GM19240 (cell line): ENCODE data around the gene MRPS16.

Experiments
- DNase-seq: peaks from one replicate; pipeline ENCODE4 v3.0.0; 2011; ENCODE audit warnings: low spot score; ENCODE audit not compliant: insufficient read length

Gene MRPS16

GRCh38 chr10:73244866-73245477 is 7.5 kb downstream of the MRPS16 start:
- DNase-seq: no peak

- no peak for DNase-seq
Measured at GRCh38 chr10:73239908-73240307, 12.5 kb downstream of the MRPS16 start.

DNA sequence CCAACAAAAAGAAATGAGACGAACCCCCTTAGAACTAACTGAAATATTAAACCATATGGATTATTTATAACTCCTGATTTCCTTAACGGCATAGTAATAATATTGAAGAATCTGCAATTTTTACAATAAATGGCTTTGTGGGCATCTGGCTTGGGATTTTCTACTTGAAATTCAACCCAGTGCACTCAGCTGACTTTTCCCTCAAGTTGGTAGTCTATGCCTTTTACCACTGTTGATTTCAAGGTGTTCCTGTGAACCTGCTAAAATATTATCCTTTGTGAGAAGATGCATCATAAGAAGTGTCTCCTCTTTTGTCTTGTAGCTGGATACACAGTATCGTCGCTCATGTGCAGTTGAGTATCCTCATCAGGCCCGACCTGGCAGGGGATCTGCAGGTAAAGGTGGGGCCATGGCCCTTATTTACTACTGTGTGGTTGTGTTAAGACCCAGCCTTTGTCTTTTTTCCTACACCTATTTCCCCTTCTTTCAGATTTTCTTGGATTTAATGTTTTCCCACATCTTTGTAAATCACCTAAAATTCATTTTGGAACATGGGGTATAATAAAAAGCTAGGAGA is 13.4 kb downstream of the MRPS16 start:
- DNase-seq: no peak

GRCh38 chr10:73234695-73235094 is 17.7 kb downstream of the MRPS16 start:
- DNase-seq: no peak

DNA sequence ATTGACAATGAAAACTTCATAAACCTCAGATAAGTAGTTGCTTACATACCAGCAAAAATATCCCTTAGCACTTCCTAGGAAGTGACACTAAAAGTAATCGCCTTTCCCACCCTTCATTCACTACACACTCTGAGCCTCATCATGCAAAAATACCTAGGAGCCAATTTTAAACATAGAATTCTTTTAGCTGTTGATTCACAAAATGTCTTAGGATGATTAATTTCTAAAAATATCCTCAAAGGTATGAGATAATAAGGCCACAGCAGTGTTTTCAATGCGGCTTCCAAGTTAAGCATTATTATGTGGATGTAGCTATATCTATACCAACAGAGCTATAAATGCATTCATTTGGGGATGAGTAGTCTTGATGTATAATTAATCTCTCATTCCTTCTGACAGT is 18.6 kb downstream of the MRPS16 start:
- no peak for DNase-seq

GRCh38 chr10:73232887-73233286 is 19.6 kb downstream of the MRPS16 start:
- no peak for DNase-seq

- no peak for DNase-seq
Measured at GRCh38 chr10:73229567-73229966, 22.9 kb downstream of the MRPS16 start.

DNA sequence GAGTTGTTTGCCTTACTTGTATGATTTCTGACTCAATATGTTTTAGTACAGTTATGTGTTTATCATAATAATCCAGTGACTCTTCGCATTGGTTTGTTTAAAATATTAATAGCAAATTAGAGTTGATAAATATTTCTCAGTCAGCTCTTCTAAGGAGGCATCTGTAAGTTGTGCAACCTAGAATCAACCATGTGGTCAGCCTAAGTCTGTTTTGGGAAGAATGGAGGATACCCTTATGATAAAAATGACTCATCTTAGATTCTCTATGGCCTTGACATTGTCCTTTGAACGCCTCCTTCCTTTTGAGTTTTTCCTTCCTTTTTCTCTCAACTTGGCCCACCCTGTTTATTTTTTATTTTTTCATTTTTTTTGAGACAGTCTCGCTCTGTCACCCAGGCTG is 24.2 kb downstream of the MRPS16 start:
- DNase-seq: no peak

GRCh38 chr10:73226663-73227062 is 25.8 kb downstream of the MRPS16 start:
- no peak for DNase-seq

- no peak for DNase-seq
Measured at GRCh38 chr10:73225518-73225917, 26.9 kb downstream of the MRPS16 start.

DNA sequence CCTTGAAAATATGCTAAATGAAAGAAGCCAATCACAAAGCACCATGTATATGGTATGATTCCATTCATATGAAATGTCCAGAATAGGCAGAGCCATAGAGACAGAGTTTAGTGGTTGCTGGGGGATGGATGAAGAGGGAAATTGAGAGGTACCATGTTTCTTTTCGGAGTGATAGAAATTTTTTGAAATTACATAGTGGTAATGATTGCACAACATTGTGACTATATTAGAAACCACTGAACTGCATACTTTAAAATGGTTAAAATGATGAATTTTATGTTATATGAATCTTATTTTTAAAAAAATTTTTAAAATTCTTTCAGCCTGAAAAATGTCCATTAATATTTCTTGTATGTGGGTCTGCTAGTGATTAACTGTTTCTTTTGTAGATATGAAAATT is 31.5 kb downstream of the MRPS16 start:
- no peak for DNase-seq

DNA sequence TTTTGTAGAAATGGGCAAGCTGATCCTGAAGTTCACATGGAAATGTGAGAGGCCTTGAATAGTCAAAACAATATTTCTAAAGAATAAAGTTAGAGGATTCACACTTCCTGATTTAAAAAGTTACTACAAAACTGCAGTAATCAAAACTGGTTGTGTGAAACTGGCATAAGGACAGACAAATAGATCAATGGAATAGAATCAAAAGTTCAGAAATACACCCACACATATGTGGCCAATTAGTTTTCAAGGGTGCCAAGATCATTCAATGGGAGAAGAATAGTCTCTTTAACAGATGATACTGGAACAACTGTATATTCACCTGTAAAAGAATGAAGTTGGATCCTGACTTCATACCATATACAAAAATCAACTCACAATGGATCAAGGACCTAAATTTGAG is 33.1 kb downstream of the MRPS16 start:
- no peak for DNase-seq

DNA sequence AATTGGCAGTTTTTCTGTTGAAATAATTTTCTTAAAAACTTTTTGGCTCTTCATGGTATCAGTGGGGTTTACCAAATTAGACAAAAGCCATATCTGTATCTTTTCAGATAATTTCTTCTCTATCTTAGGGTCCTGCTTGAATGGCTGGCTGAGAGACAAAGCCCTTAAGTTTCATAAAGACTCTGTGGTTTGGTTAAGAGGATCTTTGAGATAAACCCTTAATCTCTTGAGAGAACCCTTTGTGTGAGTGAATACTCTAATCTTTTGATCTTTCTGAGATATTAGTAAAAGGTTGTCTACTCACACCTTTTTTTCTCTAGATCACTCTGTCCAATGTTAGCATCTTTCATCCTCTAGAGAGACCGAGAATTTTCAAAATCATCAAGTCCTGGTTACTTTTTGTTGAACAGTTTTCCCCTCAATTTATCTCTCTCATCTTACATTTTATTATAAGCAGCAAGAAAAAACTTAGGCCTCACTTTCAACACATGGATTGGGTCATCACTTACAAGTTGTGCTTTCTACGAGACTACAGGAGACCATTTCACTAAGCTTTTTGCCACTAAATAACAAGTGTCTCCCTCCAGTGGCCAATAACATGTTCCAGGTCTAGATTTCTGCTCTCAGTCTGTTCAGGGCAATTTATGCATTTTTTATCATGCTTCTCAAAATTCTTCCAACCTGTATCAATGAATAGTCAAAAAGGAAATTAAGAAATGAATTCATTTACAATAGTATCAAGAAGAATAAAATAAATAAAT is 33.8 kb downstream of the MRPS16 start:
- no peak for DNase-seq

GRCh38 chr10:73217628-73218027 is 34.8 kb downstream of the MRPS16 start:
- DNase-seq: no peak

DNA sequence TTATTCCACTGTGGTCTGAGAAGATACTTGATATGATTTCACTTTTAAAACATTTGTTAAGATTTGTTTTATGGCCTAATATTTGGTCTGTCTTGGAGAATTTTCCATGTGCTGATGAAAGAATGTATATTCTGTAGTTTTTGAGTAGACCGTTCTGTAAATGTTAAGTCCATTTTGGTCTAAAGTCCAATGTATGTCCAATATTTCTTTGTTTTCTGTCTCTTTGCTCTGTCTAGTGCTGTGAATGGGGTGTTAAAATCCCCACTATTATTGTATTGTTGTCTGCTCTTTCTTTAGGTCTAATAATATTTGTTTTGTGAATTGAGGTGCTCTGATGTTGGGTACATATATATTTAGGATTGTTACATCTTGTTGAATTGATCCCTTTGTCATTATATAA is 36.7 kb downstream of the MRPS16 start:
- no peak for DNase-seq

DNA sequence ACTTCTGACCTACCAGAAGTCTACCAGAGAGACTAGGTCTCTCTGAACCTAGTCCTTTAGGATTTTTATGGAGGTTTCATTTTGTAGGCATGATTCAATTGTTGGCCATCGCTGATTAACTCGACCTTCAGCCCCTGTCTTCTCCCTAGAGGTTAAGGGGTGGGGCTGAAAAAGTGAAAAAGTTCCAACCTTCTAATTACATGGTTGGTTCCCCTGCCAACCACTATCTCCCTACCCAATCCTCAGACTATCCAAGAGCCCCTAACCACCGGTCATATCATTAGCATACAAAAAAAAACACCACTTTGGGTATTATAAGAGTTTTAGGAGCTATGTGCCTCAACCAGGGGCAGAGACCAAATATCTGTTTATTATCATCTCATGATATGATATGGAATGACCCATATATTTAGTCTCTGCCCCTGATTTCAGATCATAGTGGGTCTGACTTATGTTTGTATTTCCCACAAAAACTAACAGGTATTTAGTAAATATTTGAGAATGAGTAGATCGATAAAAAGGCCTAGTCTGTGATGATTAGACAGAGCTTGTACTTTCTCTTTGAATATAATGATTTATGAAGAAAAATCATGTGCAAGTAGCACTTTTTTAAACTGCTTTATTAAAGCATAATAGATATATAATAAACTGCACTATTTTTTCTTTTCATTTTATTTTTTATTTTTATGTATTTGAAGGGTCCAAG is 41.2 kb downstream of the MRPS16 start:
- no peak for DNase-seq

DNA sequence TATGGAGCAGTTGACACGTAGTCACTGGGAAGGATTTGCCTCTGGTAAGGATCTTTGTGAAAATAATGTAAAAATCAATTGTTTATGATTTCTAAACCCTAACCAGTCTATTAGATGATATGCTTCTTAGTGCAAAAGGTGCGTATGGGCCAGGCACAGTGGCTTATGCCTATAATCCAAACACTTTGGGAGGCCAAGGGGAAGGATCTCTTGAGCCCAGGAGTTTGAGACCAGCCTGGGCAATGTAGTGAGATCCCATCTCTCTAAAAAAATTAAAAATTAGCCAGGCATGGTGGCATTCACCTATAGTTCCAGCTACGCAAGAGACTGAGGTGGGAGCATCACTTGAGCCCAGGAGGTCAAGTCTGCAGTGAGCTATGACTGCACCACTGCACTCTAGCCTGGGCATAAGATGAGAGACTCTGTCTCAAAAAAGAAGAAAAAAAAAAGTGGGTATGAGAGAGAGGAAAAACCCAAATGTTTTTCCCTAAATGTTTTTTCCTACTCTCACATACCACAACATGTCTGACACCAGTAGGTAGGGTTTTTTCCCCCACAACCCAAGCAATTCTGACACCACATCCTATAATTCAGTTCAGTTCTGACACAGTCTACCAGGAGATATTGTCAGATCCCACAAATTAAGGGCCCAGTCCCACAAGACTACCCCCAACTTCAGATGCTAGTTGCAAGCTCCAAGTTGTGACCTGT is 41.9 kb downstream of the MRPS16 start:
- no peak for DNase-seq

DNA sequence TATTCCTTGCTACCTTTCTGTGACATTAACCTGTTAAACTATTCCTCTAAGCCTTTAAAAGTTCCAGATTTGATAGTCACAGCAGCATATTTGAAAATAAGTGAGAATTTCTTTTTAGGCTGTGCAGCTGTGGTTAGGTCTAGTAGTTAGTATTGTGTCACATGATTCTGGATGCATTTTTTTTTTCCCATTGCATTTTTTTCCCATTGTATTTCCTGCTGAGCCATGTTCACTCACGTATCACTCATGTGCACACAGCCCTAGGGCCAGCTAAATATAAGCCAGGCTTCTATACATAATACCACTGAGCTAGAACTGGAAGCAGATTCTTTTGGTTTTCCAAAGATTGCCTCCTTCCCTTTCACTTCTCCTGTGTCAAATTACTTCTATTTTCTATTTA is 42.7 kb downstream of the MRPS16 start:
- no peak for DNase-seq

DNA sequence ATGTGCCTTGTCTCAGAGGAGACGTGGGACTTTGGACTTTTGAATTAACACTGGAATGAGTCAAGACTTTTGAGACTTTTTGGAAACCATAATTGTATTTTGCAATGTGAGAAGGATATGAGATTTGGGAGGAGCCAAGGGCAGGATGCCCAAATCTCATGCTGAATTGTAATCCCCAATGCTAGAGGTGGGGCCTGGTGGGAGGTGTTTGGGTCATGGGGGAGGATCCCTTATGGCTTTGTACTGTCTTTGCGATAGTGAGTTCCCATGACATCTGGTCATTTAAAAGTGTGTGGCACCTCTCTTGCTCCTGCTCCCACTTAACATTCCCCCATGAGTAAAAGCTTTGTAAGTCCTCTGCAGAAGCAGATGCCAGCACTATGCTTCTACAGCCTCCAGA is 44.6 kb downstream of the MRPS16 start:
- DNase-seq: no peak

GRCh38 chr10:73206385-73206784 is 46.1 kb downstream of the MRPS16 start:
- no peak for DNase-seq

GRCh38 chr10:73205890-73206289 is 46.6 kb downstream of the MRPS16 start:
- DNase-seq: no peak

DNA sequence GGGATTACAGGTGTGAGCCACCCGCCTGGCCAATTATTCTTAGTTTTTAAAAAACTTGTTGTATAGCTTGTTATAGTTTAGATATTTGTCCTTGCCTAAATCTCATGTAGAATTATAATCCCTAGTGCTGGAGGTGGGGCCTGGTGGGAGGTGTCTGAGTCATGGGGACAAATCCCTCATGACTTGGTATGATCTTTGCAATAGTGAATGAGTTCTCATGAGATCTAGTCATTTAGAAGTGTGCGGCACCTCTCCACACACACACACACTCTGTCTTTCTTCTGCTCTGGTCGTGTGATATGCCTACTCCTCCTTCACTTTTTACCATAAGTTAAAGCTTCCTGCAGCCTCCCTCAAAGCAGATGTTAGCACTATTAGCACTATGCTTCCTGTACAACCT is 47.4 kb downstream of the MRPS16 start:
- DNase-seq: no peak
